Fibroblast of skin of back (primary cell): ENCODE results near the gene STXBP3. TPM values are rescaled to one million over a fixed set of nuclear protein-coding genes. Genes with fewer than 3 reads are reported as not detected.
"Not testable (repeated sequence)": the region's sequence is repeated elsewhere in the genome, so short reads cannot be mapped to it uniquely, and the experiment has no call there.

Experiments used
- DNase-seq: peaks from one replicate; pipeline ENCODE4 v3.0.0-alpha.2; 2013
- polyA plus RNA-seq, 2 experiments: library from polyadenylated mRNA; unstranded; fragments of 120-200 nt; gene quantifications; one replicate each; pipeline ENCODE4 v1.2.1, GENCODE V29; 2013; ENCODE audit not compliant: insufficient read length in 2 of 2

The STXBP3 gene
- polyA plus RNA-seq (2013, experiment 1 of 2; ENCODE audit: insufficient read length), result 28.4 TPM
- 30.7 TPM for polyA plus RNA-seq (2013, experiment 2 of 2; ENCODE audit: insufficient read length)

GRCh38 chr1:108746382-108747170, at the start of gene STXBP3:
TSS of gene STXBP3 (plus strand) at chr1:108746674. CDS start at chr1:108746738, 64 bp downstream.
- DNase-seq, result peak; percentile 95

- no peak for DNase-seq
These were observed 46.8 kb upstream of the STXBP3 start for GRCh38 chr1:108699375-108700332.

DNA sequence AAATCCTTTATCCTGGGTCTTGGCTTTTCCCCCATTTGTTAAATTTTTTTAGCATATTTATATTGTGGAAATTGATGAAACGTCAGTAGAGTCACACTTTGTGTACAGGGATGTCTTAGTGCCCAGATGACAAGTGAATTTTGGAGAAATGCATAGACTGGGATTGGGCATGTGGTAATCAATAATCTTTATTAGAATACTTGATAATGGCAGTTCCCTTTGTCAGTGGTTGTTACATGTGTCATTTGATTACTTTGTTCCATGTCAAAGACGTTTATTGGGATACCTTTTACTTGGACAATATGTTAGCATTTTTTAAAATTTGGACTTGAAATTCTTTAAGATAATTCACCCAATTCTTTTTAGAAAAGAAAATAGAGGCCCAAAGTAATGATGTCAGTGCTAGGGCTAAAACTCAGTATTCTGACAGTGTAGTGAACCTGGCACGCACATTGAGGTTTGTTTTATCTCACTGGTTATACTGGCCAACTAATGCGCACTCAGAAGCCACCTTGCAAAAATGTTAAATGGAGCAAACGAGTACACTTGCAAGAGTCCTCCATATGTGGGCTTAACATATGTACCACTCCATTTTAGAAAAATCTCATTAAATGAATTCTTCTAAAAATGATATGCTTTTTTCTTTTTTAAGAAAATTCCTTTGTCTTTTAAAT, 45.2 kb upstream of the STXBP3 start:
- no peak for DNase-seq

GRCh38 chr1:108702109-108702508, 44.4 kb upstream of the STXBP3 start:
- DNase-seq, result not testable (repeated sequence)

- DNase-seq, result no peak
These were observed 42.5 kb upstream of the STXBP3 start for GRCh38 chr1:108703939-108704338.

DNA sequence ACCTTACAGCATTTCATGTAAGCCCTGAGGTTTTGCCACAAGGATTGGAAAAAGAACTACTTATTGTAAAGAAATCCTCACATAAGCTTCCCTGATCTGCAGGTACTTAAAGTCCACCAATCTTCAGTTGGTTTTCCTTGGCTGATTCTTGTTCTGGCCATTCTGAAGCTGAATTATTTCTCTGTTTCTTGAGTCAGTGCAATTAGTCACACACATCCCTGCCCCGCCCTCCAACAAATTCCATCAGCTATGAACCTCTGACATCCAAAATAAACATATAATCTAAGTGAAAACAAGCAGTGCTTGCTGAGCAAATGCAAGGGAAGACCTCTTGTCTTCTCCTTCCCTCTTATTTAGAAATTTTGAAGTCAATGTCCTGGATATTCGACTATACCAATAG, 42.0 kb upstream of the STXBP3 start:
- peak; percentile 86 for DNase-seq

DNA sequence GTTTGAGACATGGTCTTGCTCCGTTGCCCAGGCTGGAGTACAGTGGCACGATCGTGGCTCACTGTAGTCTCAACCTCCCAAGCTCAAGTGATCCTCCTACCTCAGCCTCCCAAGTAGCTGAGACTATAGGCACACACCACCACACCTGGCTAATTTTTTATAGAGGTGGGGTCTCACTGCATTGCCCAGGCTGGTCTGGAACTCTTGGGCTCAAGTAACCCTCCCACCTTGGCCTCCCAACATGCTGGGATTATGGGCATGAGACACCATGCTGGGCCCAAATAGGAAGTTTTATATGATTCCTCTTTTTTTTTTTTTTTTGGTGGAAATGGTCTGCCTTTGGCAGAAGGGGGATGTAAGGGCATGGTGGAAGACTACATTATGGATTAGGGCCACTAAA, 39.8 kb upstream of the STXBP3 start:
- DNase-seq, result no peak

- DNase-seq, result peak; percentile 48
These were observed 37.5 kb upstream of the STXBP3 start for GRCh38 chr1:108708691-108709660.

DNA sequence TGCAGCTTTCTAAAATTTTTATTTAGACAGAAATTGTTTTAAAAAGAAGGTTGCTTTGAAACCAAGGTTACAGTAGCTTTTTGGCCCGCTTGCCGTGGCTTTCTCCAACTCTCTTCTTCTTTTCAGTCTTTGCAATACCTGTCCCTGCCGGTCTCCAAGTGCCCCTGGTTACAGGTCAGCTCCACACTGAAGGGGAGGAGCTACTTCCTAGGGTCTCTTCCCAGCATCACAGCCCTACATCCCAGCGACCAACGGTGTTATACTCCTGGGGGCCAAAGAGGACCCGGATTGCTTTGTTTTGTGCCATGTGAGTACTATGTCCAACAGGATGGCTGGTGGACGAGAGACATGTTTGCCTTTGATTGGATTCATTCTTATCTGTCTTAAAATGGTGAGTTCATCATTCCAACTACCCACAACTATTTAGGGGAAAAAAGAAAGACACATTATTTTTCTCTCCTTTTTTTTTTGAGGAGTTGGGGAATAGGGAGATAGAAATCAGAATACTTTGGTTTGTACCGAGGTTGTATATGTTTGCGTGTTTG, 33.8 kb upstream of the STXBP3 start, which contains the start of gene FNDC7:
Gene FNDC7, plus strand, starts transcription at position 303 of the 545 bp plus-strand sequence. Its CDS starts 26 bp downstream, at position 329.
- peak; percentile 52 for DNase-seq

DNA sequence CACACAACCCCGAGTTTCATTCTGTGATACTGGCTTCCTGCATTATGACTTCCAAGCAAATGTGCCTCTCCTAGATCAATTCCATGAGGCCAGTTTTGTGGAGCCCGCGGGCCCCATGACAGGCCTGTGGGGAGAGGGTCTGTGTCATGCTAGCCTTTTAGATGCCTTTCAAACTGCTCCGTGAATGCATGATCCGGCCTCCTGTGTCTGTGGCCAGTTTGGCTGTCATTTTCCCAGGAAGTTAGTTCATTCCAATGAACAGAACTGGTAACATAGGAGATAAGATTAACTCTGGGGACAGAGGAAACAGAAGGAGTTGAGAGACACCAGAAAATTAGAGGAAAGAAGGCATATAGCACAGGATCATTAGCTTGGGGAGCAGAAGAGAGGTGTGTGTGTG, 30.5 kb upstream of the STXBP3 start:
- peak; percentile 35 for DNase-seq

- DNase-seq, result peak; percentile 26
These were observed 29.8 kb upstream of the STXBP3 start for GRCh38 chr1:108716437-108717230.

DNA sequence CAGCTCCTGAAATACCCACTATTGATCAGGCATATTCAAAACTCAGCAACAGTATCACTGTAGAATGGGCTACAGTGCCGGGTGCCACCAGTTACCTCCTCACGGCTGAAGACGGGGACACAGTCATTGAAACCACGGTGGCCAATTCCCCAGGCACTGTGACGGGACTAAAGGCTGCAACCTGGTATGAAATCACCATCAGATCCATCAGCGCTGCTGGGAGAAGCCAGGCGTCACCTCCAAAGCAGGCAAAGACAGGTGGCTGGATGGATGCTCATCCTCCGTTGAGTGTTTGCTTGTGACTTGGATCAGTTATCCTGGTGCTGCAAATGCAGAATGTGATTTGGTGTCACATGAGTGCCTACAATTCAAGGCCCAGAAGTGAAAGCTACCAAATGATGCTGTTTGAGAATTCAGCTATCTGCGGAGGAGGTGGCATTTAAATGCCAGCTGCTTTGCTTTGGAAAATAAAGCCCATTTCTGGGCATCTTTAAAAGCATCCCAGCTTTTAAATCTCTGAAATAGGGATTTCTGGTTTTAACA, 28.6 kb upstream of the STXBP3 start:
- DNase-seq, result no peak

- DNase-seq, result peak; percentile 19
These were observed 27.4 kb upstream of the STXBP3 start for GRCh38 chr1:108718927-108719655.

GRCh38 chr1:108719656-108720435, 26.6 kb upstream of the STXBP3 start:
- peak; percentile 97 for DNase-seq

DNA sequence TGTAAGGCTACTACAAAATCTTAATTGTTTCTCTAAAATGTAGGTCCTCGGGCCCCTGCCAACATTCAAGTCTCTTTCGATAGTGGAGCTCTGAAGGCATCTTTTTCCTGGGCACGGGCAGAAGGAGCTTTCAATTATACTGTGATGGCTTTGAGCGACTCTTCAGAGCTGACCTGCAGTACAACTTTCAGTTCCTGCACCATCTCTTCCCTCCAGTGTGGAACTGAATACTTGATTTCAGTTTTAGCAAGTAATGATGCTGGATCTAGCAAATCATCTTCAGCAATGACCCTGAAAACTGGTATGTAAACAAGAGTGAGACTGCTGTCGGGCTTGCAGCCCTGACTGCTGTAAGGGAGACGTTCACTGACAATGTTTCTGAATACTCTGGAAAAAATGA, 24.2 kb upstream of the STXBP3 start:
- no peak for DNase-seq

- no peak for DNase-seq
These were observed 20.6 kb upstream of the STXBP3 start for GRCh38 chr1:108725906-108726305.

- DNase-seq, result no peak
These were observed 18.0 kb upstream of the STXBP3 start for GRCh38 chr1:108728327-108728923.

DNA sequence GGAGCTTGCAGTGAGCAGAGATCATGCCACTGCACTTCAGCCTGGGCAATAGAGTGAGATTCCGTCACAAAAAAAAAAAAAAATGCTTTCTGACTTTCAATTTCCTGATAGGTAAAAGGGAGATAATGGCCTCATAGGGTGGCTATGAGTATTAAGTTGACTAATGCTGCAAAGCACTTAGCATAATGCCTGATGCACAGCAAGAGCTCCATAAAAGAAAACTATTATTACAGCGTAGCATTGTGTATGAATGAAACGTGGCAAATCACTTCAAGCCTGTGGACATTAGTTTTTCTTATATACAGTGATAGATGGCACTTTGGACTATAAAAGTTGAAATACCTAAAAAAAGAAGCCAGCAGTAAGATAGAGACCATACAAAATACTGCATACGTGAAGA, 17.0 kb upstream of the STXBP3 start:
- no peak for DNase-seq
